Endothelial cell (in vitro differentiated cells): ENCODE data around the gene RPRD1B. TPM values are rescaled to one million over a fixed set of nuclear protein-coding genes. Genes with fewer than 3 reads are reported as not detected.

Experiments
- DNase-seq: peaks from one replicate; pipeline ENCODE4 v3.0.0; 2021; ENCODE audit warnings: low spot score
- H3K27ac Mint-ChIP-seq: one replicate; pipeline ENCODE4 v1.8.0; 2021; ENCODE audit warnings: mixed read lengths, inconsistent platforms; ENCODE audit not compliant: unreplicated experiment
- H3K27me3 Mint-ChIP-seq: one replicate; pipeline ENCODE4 v1.8.0; 2021; ENCODE audit warnings: mild to moderate bottlenecking, moderate library complexity, mixed read lengths, inconsistent platforms; ENCODE audit not compliant: unreplicated experiment
- H3K36me3 Mint-ChIP-seq: one replicate; pipeline ENCODE4 v1.8.0; 2021; ENCODE audit warnings: mild to moderate bottlenecking, low read depth, mixed read lengths, inconsistent platforms; ENCODE audit not compliant: unreplicated experiment
- H3K4me1 Mint-ChIP-seq: one replicate; pipeline ENCODE4 v1.8.0; 2021; ENCODE audit warnings: mild to moderate bottlenecking, mixed read lengths, inconsistent platforms; ENCODE audit not compliant: unreplicated experiment
- H3K4me3 Mint-ChIP-seq: one replicate; pipeline ENCODE4 v1.8.0; 2021; ENCODE audit warnings: mild to moderate bottlenecking, mixed read lengths, inconsistent platforms; ENCODE audit not compliant: unreplicated experiment
- H3K9me3 Mint-ChIP-seq: one replicate; pipeline ENCODE4 v1.8.0; 2021; ENCODE audit warnings: mixed read lengths, inconsistent platforms; ENCODE audit not compliant: unreplicated experiment
- CTCF ChIP-seq: fragments of 200-600 bp; sonication (generic); IDR thresholded peaks from one replicate; pipeline ENCODE4 v1.5.0; 2021; ENCODE audit warnings: antibody characterized with exemption; ENCODE audit not compliant: unreplicated experiment
- total RNA-seq: library from RNA; stranded (reverse); fragmentation: NEBNext Ultra II Directional; extraction: Animal tissue kit (Norgen Biotek cat#: 25700); gene quantifications from one replicate; pipeline ENCODE4 v1.2.1, GENCODE V29; 2021; ENCODE audit not compliant: unreplicated experiment

Gene RPRD1B
- total RNA-seq, 1 donor from 2014 or later: 24.1 TPM

- Mint-ChIP-seq H3K27me3 (peaks cover 1% of the 10 kb centered on the region), H3K4me3 (no peak overlapping the region), H3K27ac (no peak overlapping the region), H3K4me1 (peaks cover 9% of the 10 kb centered on the region), H3K9me3 (no peaks in the 10 kb centered on the region), H3K36me3 (peaks cover 20% of the 10 kb centered on the region)
- DNase-seq: no peak
- TF ChIP-seq CTCF: no peak
These were observed 32.2 kb upstream of the RPRD1B start for GRCh38 chr20:38001173-38001875.

GRCh38 chr20:38001981-38002380 lies 31.6 kb upstream of the RPRD1B start:
- H3K27me3 Mint-ChIP-seq: peaks cover 1% of the 10 kb centered on the region
- TF ChIP-seq CTCF: no peak
- no peak overlapping the region for H3K27ac Mint-ChIP-seq
- DNase-seq: no peak
- H3K4me3 Mint-ChIP-seq: no peak overlapping the region
- peaks cover 9% of the 10 kb centered on the region for H3K4me1 Mint-ChIP-seq
- peaks cover 19% of the 10 kb centered on the region for H3K36me3 Mint-ChIP-seq
- H3K9me3 Mint-ChIP-seq: no peaks in the 10 kb centered on the region

GRCh38 chr20:38002422-38002821 lies 31.1 kb upstream of the RPRD1B start:
- TF ChIP-seq CTCF: no peak
- H3K4me1 Mint-ChIP-seq: peaks cover 9% of the 10 kb centered on the region
- H3K4me3 Mint-ChIP-seq: no peak overlapping the region
- peaks cover 16% of the 10 kb centered on the region for H3K36me3 Mint-ChIP-seq
- no peak overlapping the region for H3K27ac Mint-ChIP-seq
- no peak for DNase-seq
- H3K9me3 Mint-ChIP-seq: no peaks in the 10 kb centered on the region
- H3K27me3 Mint-ChIP-seq: peaks cover 1% of the 10 kb centered on the region

- no peaks in the 10 kb centered on the region for H3K9me3 Mint-ChIP-seq
- no peak for TF ChIP-seq CTCF
- peaks cover under 1% of the 10 kb centered on the region for H3K27me3 Mint-ChIP-seq
- no peak overlapping the region for H3K27ac Mint-ChIP-seq
- H3K4me1 Mint-ChIP-seq: peaks cover 9% of the 10 kb centered on the region
- no peak for DNase-seq
- H3K36me3 Mint-ChIP-seq: peaks cover 18% of the 10 kb centered on the region
- no peak overlapping the region for H3K4me3 Mint-ChIP-seq
These were observed 29.1 kb upstream of the RPRD1B start for GRCh38 chr20:38004416-38004815.

- H3K36me3 Mint-ChIP-seq: peaks cover 10% of the 10 kb centered on the region
- no peak for TF ChIP-seq CTCF
- H3K27ac Mint-ChIP-seq: no peak overlapping the region
- no peak overlapping the region for H3K4me3 Mint-ChIP-seq
- H3K4me1 Mint-ChIP-seq: peaks cover 9% of the 10 kb centered on the region
- H3K9me3 Mint-ChIP-seq: no peaks in the 10 kb centered on the region
- H3K27me3 Mint-ChIP-seq: no peaks in the 10 kb centered on the region
- DNase-seq: no peak
These were observed 27.6 kb upstream of the RPRD1B start for GRCh38 chr20:38005903-38006302.
